Measurements from ENCODE around the gene SPO11. TPM values are rescaled to one million over a fixed set of nuclear protein-coding genes. Genes with fewer than 3 reads are reported as not detected.

The SPO11 gene, protein sequence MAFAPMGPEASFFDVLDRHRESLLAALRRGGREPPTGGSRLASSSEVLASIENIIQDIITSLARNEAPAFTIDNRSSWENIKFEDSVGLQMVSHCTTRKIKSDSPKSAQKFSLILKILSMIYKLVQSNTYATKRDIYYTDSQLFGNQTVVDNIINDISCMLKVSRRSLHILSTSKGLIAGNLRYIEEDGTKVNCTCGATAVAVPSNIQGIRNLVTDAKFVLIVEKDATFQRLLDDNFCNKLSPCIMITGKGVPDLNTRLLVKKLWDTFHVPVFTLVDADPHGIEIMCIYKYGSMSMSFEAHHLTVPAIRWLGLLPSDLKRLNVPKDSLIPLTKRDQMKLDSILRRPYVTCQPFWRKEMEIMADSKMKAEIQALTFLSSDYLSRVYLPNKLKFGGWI
- not detected for total RNA-seq

DNA sequence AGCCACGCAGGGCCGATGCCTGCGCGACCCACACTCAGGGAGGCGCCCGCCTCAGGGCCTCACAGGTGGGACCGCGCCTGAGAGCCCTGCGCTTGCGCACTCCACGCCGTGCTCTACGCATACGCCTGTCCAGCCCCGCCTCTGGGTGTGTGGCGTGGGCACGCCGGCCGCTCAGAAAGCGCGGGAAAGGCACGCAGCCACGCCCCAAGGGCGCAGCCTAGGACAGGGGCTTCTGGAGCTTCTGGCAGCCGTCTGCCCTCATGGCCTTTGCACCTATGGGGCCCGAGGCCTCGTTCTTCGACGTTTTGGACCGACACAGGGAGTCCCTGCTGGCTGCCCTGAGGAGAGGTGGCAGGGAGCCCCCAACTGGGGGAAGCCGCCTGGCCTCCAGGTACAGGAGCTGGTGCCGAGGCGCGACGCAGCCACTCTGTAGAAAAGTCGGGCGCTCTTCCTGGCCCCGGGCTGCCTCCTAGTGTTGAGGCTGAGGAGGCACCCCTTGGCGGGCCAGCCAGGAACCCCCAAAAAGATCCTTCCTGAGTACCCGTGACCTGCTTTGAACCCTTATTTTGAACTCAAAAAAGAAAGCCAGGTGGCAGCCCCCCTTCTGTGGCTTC, at the start of gene SPO11:
SPO11 (plus strand) TSS at position 196 of the 614 bp plus-strand sequence; CDS start at position 261, 65 bp downstream.
- ChIA-PET POLR2A (no interaction called here), CTCF (interaction anchor here (3.5 kb wide), 1 partner anchor 17 kb away, joined by 12 read pairs; no protein-coding TSS in a partner anchor)
- Mint-ChIP-seq H3K27me3 (ENCODE audit: low read depth) (peaks cover 42% of the 10 kb centered on the region), H3K4me1 (ENCODE audit: low read depth) (no peaks in the 10 kb centered on the region), H3K36me3 (ENCODE audit: low read depth) (no peaks in the 10 kb centered on the region), H3K9me3 (ENCODE audit: insufficient read depth) (no peaks in the 10 kb centered on the region), H3K4me3 (no peak within 1 kb of the TSS), H3K27ac (no peak within 1 kb of the TSS)
- DNase-seq (no peak), ATAC-seq (no peak)

DNA sequence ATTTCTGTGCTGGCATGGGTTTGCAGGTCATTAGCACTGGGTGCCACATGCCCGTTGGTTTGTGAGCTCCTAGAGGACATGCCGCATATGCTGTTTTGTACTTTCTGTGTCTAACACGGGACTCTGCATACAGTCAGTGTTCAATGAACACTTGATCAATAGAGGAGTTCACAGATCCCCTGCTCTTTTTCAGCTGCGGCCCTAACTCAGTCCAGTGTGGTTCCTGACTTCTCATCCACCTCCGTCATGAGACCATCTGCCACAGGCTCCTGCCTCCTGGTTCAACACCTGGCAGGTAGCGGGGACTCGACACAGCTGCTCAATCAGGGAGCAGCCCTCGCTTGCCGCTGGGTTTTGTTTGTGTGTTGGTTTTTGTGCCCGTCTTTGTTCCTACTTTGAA, 49.4 kb upstream of the SPO11 start:
- Mint-ChIP-seq H3K4me1 (ENCODE audit: low read depth) (no peaks in the 10 kb centered on the region), H3K36me3 (ENCODE audit: low read depth) (no peaks in the 10 kb centered on the region), H3K4me3 (no peak overlapping the region), H3K27me3 (ENCODE audit: low read depth) (peaks cover 28% of the 10 kb centered on the region), H3K27ac (no peak overlapping the region), H3K9me3 (ENCODE audit: insufficient read depth) (no peaks in the 10 kb centered on the region)
- ChIA-PET CTCF (no interaction called here), POLR2A (no interaction called here)
- ATAC-seq = no peak
- DNase-seq = no peak

DNA sequence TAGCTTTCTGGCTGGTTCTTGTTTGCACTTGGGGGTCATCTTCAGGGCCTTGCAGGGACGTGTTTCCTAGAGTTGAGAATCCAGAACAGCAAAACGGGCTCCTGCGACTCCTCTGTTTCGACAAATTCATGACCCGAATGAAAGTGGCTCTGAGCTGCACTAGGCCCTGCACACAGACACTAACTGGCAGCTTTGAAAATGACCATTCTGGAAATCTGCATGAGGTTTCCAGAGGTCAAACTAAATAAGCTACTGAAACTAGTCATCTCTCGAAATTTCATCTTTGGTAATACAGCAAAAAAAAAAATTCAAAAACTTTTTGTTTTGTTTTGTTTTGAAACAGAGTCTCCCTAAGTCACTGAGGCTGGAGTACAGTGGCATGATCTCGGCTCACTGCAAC, 47.7 kb upstream of the SPO11 start:
- H3K4me1 Mint-ChIP-seq (ENCODE audit: low read depth) = no peaks in the 10 kb centered on the region
- no peak overlapping the region for H3K27ac Mint-ChIP-seq
- no peak overlapping the region for H3K4me3 Mint-ChIP-seq
- ChIA-PET POLR2A (no interaction called here), CTCF (no interaction called here)
- H3K27me3 Mint-ChIP-seq (ENCODE audit: low read depth) = peaks cover 20% of the 10 kb centered on the region
- DNase-seq (no peak), ATAC-seq (no peak)
- H3K36me3 Mint-ChIP-seq (ENCODE audit: low read depth) = no peaks in the 10 kb centered on the region
- no peaks in the 10 kb centered on the region for H3K9me3 Mint-ChIP-seq (ENCODE audit: insufficient read depth)

DNA sequence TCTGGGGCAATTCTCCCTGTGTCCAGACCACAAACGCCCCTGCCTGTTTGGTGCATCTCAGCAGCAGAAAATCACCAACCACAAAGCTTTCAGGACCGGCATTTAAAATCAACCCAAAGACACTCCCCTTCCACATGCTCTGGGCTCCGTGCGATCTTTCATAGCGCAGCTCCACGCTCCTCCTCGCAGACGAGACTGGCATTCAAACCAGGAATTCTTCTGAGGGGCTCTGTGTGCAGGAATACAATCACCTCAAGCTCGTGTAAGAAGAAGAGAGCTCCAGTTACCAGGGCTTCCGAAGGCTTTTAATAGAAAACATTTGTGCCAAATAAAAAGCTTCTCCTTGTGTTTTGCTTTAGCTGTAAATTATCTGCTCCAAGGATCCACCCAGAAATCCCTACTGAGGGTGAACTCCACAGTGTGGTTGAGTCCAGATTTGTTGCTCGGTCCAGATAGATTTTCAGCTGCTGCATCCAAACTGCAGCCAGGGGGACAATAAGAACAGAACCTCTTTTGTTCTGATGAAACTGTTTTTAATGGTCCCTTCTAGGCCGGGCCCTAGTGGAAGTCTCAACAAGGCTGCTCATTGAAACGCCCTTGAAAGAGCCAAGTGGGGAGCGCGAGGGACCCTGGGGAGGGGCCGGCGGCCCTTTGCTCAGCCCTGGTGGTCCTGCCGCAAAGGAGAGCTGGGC, 46.8 kb upstream of the SPO11 start:
- DNase-seq = no peak
- Mint-ChIP-seq H3K9me3 (ENCODE audit: insufficient read depth) (no peaks in the 10 kb centered on the region), H3K36me3 (ENCODE audit: low read depth) (no peaks in the 10 kb centered on the region), H3K27ac (no peak overlapping the region), H3K4me3 (no peak overlapping the region), H3K27me3 (ENCODE audit: low read depth) (peaks cover 23% of the 10 kb centered on the region), H3K4me1 (ENCODE audit: low read depth) (no peaks in the 10 kb centered on the region)
- ChIA-PET POLR2A (no interaction called here), CTCF (no interaction called here)
- no peak for ATAC-seq

DNA sequence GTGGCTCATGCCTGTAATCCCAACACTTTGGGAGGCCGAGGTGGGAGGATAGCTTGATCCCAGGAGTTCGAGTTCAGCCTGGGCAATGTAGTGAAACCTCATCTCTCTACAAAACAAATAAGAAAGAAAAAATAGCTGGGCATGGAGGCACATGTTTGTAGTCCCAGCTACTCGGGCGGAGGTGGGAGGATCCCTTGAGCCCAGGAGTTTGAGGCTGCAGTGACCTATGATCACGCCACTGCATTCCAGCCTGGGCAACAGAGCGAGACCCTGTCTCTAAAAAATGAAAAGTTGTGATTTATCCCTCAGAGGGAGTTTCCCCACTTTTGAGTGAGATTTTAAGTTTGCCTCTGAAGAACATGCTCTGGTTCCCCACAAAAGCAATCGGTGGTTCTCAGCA, 45.7 kb upstream of the SPO11 start:
- H3K9me3 Mint-ChIP-seq (ENCODE audit: insufficient read depth) = no peaks in the 10 kb centered on the region
- ChIA-PET CTCF (no interaction called here), POLR2A (no interaction called here)
- ATAC-seq = no peak
- H3K36me3 Mint-ChIP-seq (ENCODE audit: low read depth) = no peaks in the 10 kb centered on the region
- no peaks in the 10 kb centered on the region for H3K4me1 Mint-ChIP-seq (ENCODE audit: low read depth)
- no peak overlapping the region for H3K4me3 Mint-ChIP-seq
- no peak for DNase-seq
- H3K27ac Mint-ChIP-seq = no peak overlapping the region
- H3K27me3 Mint-ChIP-seq (ENCODE audit: low read depth) = peaks cover 23% of the 10 kb centered on the region

DNA sequence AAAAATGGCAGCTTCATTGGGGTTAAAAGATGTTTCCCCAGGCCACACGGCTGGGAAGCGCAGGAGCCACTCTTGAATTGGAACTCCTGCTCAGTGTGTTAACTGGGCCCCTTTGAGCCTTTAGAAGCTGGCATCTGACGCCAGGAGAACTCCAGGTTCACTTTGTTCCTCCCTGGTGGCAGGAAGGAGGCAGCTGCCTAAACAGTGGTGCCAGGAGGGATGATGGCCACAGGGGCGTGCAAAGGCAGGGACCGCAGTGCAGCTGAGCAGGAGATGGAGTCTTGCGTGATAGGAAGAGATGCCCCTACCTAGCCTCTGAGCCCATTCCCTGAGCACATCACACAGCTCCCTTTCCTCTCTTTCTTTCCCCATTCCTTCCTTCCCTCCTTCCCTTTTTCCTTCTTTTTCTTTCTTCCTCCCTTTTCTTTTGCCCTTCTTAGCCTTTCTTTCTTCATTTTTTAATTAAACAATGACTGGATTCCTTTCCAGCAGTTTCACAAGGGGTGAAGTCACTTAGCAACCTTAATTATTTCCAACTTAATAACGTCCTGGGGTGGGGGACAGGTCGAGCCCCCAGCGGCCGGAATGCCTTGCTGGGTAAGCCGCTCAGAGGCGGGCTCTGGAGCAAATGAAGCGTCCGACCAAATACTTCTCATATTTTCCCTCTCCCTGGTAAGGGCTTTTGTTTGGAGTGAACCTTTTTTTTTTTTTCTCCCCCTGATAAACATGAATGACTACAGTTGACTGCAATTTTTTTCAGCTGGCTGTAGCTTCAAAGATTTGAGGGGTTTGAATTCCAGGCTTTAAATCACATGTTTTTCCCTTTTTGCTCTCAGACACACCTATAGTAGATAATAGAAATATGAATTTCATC, 42.4 kb upstream of the SPO11 start:
- Mint-ChIP-seq H3K4me3 (no peak overlapping the region), H3K9me3 (ENCODE audit: insufficient read depth) (no peaks in the 10 kb centered on the region), H3K27me3 (ENCODE audit: low read depth) (peaks cover 27% of the 10 kb centered on the region), H3K36me3 (ENCODE audit: low read depth) (no peaks in the 10 kb centered on the region), H3K27ac (no peak overlapping the region), H3K4me1 (ENCODE audit: low read depth) (no peaks in the 10 kb centered on the region)
- DNase-seq = no peak
- CTCF ChIA-PET = no interaction called here
- no peak for ATAC-seq
- POLR2A ChIA-PET = no interaction called here

DNA sequence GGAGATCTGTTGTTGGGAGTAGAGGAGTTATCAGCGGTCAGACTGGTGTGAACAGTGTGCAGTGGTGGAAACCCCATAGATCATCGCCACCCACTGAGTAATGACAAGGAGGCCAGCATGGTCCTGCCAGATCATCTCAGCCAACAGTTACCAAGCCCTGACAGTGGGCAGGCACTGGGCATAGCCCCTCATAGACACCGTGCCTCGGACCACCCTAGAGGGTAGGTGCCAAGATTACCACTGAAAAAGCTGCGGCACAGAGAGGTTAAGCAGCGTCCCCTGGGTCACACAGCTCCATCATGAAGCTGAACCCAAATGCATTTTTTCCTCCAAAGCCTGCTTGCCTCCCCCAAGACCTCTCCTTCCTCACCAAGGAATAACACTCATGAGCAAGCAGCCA, 41.7 kb upstream of the SPO11 start:
- POLR2A ChIA-PET = no interaction called here
- Mint-ChIP-seq H3K27me3 (ENCODE audit: low read depth) (peaks cover 24% of the 10 kb centered on the region), H3K4me3 (no peak overlapping the region), H3K36me3 (ENCODE audit: low read depth) (no peaks in the 10 kb centered on the region), H3K27ac (no peak overlapping the region), H3K9me3 (ENCODE audit: insufficient read depth) (no peaks in the 10 kb centered on the region), H3K4me1 (ENCODE audit: low read depth) (no peaks in the 10 kb centered on the region)
- DNase-seq (no peak), ATAC-seq (no peak)
- CTCF ChIA-PET = no interaction called here

DNA sequence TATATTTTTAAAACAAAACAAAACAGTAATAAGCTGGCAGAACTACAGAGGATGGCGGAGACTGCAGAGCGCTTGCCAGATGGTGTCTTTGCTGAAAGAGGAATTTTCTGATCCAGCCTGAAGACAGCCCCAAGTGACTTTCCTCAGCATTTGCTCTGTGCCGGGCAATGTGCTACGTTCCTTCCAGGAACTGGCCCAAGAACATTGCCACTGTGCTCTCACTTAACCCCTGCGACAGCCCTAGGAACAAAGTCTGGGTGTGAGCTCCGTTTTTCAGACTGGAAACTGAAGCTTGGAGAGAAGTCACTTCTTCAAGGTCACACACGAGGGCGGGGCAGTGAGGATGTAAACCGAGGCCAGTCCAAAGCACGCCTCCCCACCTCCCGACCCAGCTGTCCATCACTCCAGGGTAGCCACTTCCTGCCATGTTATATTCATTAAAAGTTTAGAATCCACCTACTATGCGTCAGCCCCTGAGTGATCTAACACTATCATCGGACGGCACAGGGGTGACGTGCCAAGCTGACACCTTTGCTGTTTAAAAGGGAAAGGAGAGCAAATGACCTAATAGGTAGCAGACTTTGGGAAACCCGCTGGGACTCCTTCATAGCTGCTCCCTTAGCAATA, 40.8 kb upstream of the SPO11 start:
- H3K27me3 Mint-ChIP-seq (ENCODE audit: low read depth) = peaks cover 17% of the 10 kb centered on the region
- no peaks in the 10 kb centered on the region for H3K9me3 Mint-ChIP-seq (ENCODE audit: insufficient read depth)
- no peak overlapping the region for H3K4me3 Mint-ChIP-seq
- H3K4me1 Mint-ChIP-seq (ENCODE audit: low read depth) = no peaks in the 10 kb centered on the region
- H3K36me3 Mint-ChIP-seq (ENCODE audit: low read depth) = no peaks in the 10 kb centered on the region
- ChIA-PET POLR2A (no interaction called here), CTCF (no interaction called here)
- H3K27ac Mint-ChIP-seq = no peak overlapping the region
- ATAC-seq = no peak
- no peak for DNase-seq

DNA sequence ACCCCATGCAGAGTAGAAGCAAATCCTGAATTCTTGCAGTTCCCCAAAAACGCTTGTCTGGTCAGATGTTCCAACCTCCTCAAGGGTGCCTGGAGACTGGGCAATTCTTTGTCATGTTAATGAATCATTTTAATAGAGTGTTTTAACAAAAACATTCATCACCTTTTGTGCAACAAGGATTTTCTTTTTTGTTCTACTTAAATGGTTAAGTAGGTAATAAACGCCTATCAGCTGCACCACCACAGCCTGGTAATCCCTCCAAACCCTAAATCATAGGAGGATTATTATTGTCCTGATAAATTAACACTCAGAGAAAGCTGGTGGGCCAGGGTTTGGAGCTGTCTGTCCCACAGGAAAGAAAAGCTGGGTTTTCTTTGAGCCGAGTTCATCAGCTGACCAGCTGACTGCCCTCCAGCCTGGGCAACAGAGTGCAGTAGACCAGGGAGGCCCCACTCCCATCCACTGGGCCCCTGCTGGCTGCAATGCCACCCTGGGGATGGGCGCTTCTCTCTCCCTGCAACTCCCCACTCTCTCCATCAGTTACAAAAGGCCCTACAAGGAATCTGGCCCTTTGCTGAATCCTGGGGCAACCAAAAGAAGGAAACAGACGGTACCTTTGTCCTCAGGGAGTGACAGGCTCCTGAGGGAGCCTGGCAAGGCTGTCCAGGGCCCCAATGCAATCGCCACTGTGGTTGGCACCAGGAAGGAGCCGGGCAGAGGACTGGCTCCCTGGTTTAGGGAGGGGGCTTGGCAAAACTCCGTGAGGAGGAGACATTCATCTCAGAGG, 40.0 kb upstream of the SPO11 start:
- peaks cover 12% of the 10 kb centered on the region for H3K27me3 Mint-ChIP-seq (ENCODE audit: low read depth)
- no peak for ATAC-seq
- POLR2A ChIA-PET = no interaction called here

DNA sequence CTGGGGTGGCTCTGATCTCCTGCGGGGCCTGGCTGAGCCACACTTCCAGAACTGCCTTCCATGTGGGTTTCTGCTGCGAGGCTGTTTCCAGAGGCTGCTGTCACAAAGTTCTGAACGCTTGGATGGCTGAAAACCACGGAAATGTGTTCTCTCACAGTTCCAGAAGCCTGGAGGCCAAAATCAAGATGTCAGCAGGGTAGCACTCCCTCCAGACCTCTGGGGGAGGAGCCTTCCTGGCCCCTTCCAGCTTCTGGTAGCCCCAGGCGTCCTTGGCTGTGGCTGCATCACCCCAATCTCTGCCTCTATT, 39.5 kb upstream of the SPO11 start:
- H3K27me3 Mint-ChIP-seq (ENCODE audit: low read depth) = peaks cover 15% of the 10 kb centered on the region
- H3K9me3 Mint-ChIP-seq (ENCODE audit: insufficient read depth) = no peaks in the 10 kb centered on the region
- H3K36me3 Mint-ChIP-seq (ENCODE audit: low read depth) = no peaks in the 10 kb centered on the region
- DNase-seq (no peak), ATAC-seq (no peak)
- ChIA-PET POLR2A (no interaction called here), CTCF (no interaction called here)
- no peak overlapping the region for H3K4me3 Mint-ChIP-seq
- no peaks in the 10 kb centered on the region for H3K4me1 Mint-ChIP-seq (ENCODE audit: low read depth)
- no peak overlapping the region for H3K27ac Mint-ChIP-seq

More for the DNA sequence above, 40.0 kb upstream of the SPO11 start:
- DNase-seq = no peak
- H3K9me3 Mint-ChIP-seq (ENCODE audit: insufficient read depth) = no peaks in the 10 kb centered on the region
- no peak overlapping the region for H3K27ac Mint-ChIP-seq
- H3K4me3 Mint-ChIP-seq = no peak overlapping the region
- H3K4me1 Mint-ChIP-seq (ENCODE audit: low read depth) = no peaks in the 10 kb centered on the region
- CTCF ChIA-PET = no interaction called here
- H3K36me3 Mint-ChIP-seq (ENCODE audit: low read depth) = no peaks in the 10 kb centered on the region

DNA sequence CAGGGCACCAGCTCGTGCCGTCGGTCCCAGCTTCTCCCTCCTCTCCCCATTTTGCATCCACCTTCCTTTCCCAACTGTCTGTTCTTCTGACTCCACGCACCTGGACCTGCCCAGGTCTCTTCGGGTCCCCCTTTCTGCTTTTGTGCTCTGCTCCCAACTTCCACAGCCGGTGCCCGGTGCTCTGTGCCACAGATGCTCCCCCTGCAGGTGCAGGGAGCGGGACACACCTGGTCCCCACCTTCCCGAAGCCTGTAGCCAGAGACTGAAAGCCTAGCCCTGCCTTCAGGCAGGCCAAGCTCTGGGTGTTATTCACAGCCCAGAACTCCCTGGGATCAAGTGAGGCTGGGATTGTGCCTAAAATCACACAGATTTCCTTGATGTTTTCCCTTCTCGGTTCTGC, 38.6 kb upstream of the SPO11 start:
- Mint-ChIP-seq H3K9me3 (ENCODE audit: insufficient read depth) (no peaks in the 10 kb centered on the region), H3K36me3 (ENCODE audit: low read depth) (no peaks in the 10 kb centered on the region), H3K27me3 (ENCODE audit: low read depth) (peaks cover 15% of the 10 kb centered on the region), H3K27ac (no peak overlapping the region), H3K4me3 (no peak overlapping the region), H3K4me1 (ENCODE audit: low read depth) (no peaks in the 10 kb centered on the region)
- ChIA-PET POLR2A (no interaction called here), CTCF (no interaction called here)
- DNase-seq (no peak), ATAC-seq (no peak)

All from activated CD8-positive, alpha-beta T cell treated with anti-CD3 and anti-CD28 coated beads, Interleukin-2, amount 10 ng/mL, durations not matched to agents 7 days and 5 days (primary cell).